B cell (primary cell): ENCODE data around the gene GCNT4. TPM values are rescaled to one million over a fixed set of nuclear protein-coding genes. Genes with fewer than 3 reads are reported as not detected.

Experiments used
- ATAC-seq: fragments of 200-7000 bp; cut with Tn5 transposase; one replicate; pipeline ENCODE4 v1.10.0; 2021; ENCODE audit warnings: low read depth, mild to moderate bottlenecking, moderate number of reproducible peaks, moderate library complexity
- CTCF ChIA-PET: fragments of 350-600 bp; sonication (Branson Sonifier 250); formaldehyde crosslinking; loops from one replicate; lab custom pipeline; 2021; ENCODE audit warnings: antibody characterized with exemption, inconsistent platforms; lab: Charles Lee
- POLR2A ChIA-PET: fragments of 350-600 bp; sonication (Branson Sonifier 250); formaldehyde crosslinking; loops from one replicate; lab custom pipeline; 2021; ENCODE audit warnings: antibody characterized with exemption; lab: Charles Lee
- DNase-seq: peaks from one replicate; pipeline ENCODE4 v3.0.0; 2013
- H2AFZ ChIP-seq: 2 replicates; pipeline ENCODE4 v1.6.1; 2012; ENCODE audit warnings: mild to moderate bottlenecking, low read depth, low read length; ENCODE audit not compliant: insufficient read depth, poor library complexity, severe bottlenecking
- H3K27ac ChIP-seq, 2 donors: 1 replicate in 1 of 2; 2 replicates in 1 of 2; pipeline ENCODE4 v1.5.1; 2012 to 2013; ENCODE audit warnings: low read length in 2 of 2, mild to moderate bottlenecking in 2 of 2, moderate library complexity in 1 of 2
- H3K27me3 ChIP-seq, 4 experiments: fragments of 200-600 bp in 1 of 4; sonication (generic) in 1 of 4; replicated peaks in 1 of 4; 1 replicate in 2 of 4; 2 replicates in 2 of 4; pipeline versions ENCODE4 v1.6.1 to v1.7.0; 2013 to 2016; ENCODE audit warnings: low read length in 3 of 4, mild to moderate bottlenecking in 2 of 4, mixed read lengths in 1 of 4, moderate library complexity in 1 of 4; ENCODE audit not compliant: insufficient read depth in 4 of 4, control insufficient read depth in 3 of 4; ENCODE audit errors: control extremely low read depth in 1 of 4
- H3K36me3 ChIP-seq, 2 experiments: replicated peaks in 1 of 2; 1 replicate in 1 of 2; 2 replicates in 1 of 2; pipeline versions ENCODE4 v1.6.1 to v1.7.1; 2013; ENCODE audit warnings: low read length in 1 of 2; ENCODE audit not compliant: insufficient read depth in 2 of 2, control insufficient read depth in 1 of 2; ENCODE audit errors: control extremely low read depth in 1 of 2, extremely low read depth in 1 of 2
- H3K4me1 ChIP-seq, 2 donors: fragments of 200-600 bp in 1 of 2; sonication (generic) in 1 of 2; 1 replicate in 1 of 2; 2 replicates in 1 of 2; pipeline versions ENCODE4 v1.5.1 to v1.6.1; 2013 to 2017; ENCODE audit warnings: low read length in 2 of 2; ENCODE audit not compliant: control insufficient read depth in 2 of 2, insufficient read depth in 2 of 2
- H3K4me2 ChIP-seq: replicated peaks from 2 replicates; pipeline ENCODE3; 2012; ENCODE audit warnings: mild to moderate bottlenecking, low read depth, low read length; ENCODE audit not compliant: poor library complexity, severe bottlenecking
- H3K4me3 ChIP-seq, 5 experiments: fragments of 200-600 bp in 1 of 5; sonication (generic) in 1 of 5; 1 replicate in 3 of 5; 2 replicates in 2 of 5; pipeline versions ENCODE4 v1.5.1 to v1.7.0; 2011 to 2016; ENCODE audit warnings: low read length in 4 of 5, mild to moderate bottlenecking in 4 of 5, low read depth in 2 of 5, control low read depth in 1 of 5, moderate library complexity in 1 of 5; ENCODE audit not compliant: insufficient read depth in 1 of 5; ENCODE audit errors: control extremely low read depth in 1 of 5, extremely low read depth in 1 of 5
- H3K79me2 ChIP-seq: fragments of 200-600 bp; sonication (generic); one replicate; pipeline ENCODE4 v1.6.0; 2016; ENCODE audit warnings: low read length; ENCODE audit not compliant: control insufficient read depth, insufficient read depth
- H3K9ac ChIP-seq: fragments of 200-600 bp; sonication (generic); 2 replicates; pipeline ENCODE4 v1.6.1; 2017; ENCODE audit warnings: mild to moderate bottlenecking, low read length, moderate library complexity
- H3K9me3 ChIP-seq, 3 donors: one replicate each; pipeline versions ENCODE4 v1.6.1 to v1.7.1; 2013; ENCODE audit warnings: low read length in 2 of 3; ENCODE audit not compliant: control insufficient read depth in 2 of 3, insufficient read depth in 1 of 3; ENCODE audit errors: control extremely low read depth in 1 of 3
- H4K20me1 ChIP-seq: 2 replicates; pipeline ENCODE4 v1.6.0; 2012; ENCODE audit warnings: mild to moderate bottlenecking, low read length; ENCODE audit not compliant: insufficient read depth, control insufficient read depth, poor library complexity, severe bottlenecking
- H3K27ac Mint-ChIP-seq: one replicate; pipeline ENCODE4 v1.8.0; 2021; ENCODE audit warnings: mixed read lengths
- H3K27me3 Mint-ChIP-seq: one replicate; pipeline ENCODE4 v1.8.0; 2021; ENCODE audit warnings: mixed read lengths
- H3K4me1 Mint-ChIP-seq: one replicate; pipeline ENCODE4 v1.8.0; 2021; ENCODE audit warnings: mixed read lengths
- H3K4me3 Mint-ChIP-seq: one replicate; pipeline ENCODE4 v1.8.0; 2021; ENCODE audit warnings: mixed read lengths
- H3K9me3 Mint-ChIP-seq: one replicate; pipeline ENCODE4 v1.8.0; 2022; ENCODE audit warnings: mixed read lengths; ENCODE audit not compliant: insufficient read depth
- CTCF ChIP-seq: fragments of 200-600 bp; IDR thresholded peaks from one replicate; pipeline ENCODE4 v1.8.0; 2022; ENCODE audit warnings: antibody characterized with exemption, mild to moderate bottlenecking
- EZH2 ChIP-seq: IDR thresholded peaks from 2 replicates; pipeline ENCODE4 v1.6.1; 2012; ENCODE audit warnings: borderline replicate concordance, low read depth, mild to moderate bottlenecking, moderate library complexity, low read length; ENCODE audit not compliant: insufficient read depth, poor library complexity, severe bottlenecking
- WGBS: methylation state at CpG from one replicate; pipeline ENCODE4 v1.1.5; 2013; ENCODE audit warnings: missing lambda C conversion rate; ENCODE audit not compliant: insufficient coverage; 5-methylcytosine and 5-hydroxymethylcytosine counted together
- intact Hi-C: fragments of 100-400 bp; cut with micrococcal nuclease; formaldehyde crosslinking; loops from one replicate; pipeline ENCODE4 v1.10.0; 2022
- polyA plus RNA-seq: library from polyadenylated mRNA; depleted of rRNA; stranded (reverse); fragments of >200 nt; gene quantifications from 2 replicates; pipeline ENCODE4 v1.2.3, GENCODE V29; 2012
- total RNA-seq, 2 donors: library from RNA; stranded (reverse); fragments of 120-200 nt in 1 of 2; gene quantifications; 1 replicate in 1 of 2; 2 replicates in 1 of 2; pipeline versions ENCODE4 v1.2.3 to v1.2.4, GENCODE V29; 2013 to 2022

Gene GCNT4
- total and polyA plus RNA-seq, 2 donors (not counting 1 experiment from before 2014, with no cell fraction given), result 0.01 TPM; not detected in 1

GRCh38 chr5:75021219-75021618 lies 31.1 kb downstream of the GCNT4 start:
- H2AFZ ChIP-seq, result no peak overlapping the region
- 69% methylated on average over 2 of the region's 3 CpGs for WGBS
- POLR2A ChIA-PET, result no interaction called here

GRCh38 chr5:75020016-75020656 lies 32.2 kb downstream of the GCNT4 start:
- intact Hi-C loops, result no loop called here
- Histone ChIP-seq H3K4me2 (no peak overlapping the region), H4K20me1 (no peaks in the 10 kb centered on the region), H3K9me3 (no peaks in the 10 kb centered on the region), H3K79me2 (no peaks in the 10 kb centered on the region), H3K4me3 (no peak overlapping the region), H3K9ac (no peak overlapping the region), H2AFZ (no peak overlapping the region), H3K27me3 (no peaks in the 10 kb centered on the region), H3K27ac (no peak overlapping the region), H3K4me1 (no peaks in the 10 kb centered on the region), H3K36me3 (no peaks in the 10 kb centered on the region)
- Mint-ChIP-seq H3K27ac (no peak overlapping the region), H3K27me3 (peaks cover 18% of the 10 kb centered on the region), H3K4me1 (no peaks in the 10 kb centered on the region), H3K9me3 (no peaks in the 10 kb centered on the region), H3K4me3 (no peak overlapping the region)
- DNase-seq, result no peak
- WGBS, result 83% methylated on average over 9 of the region's 10 CpGs
- no peak for TF ChIP-seq EZH2
- no peak for TF ChIP-seq CTCF
- ATAC-seq, result no peak
- ChIA-PET POLR2A (no interaction called here), CTCF (no interaction called here)

More at GRCh38 chr5:75021219-75021618, 31.1 kb downstream of the GCNT4 start:
- H3K9ac ChIP-seq, result no peak overlapping the region
- no peaks in the 10 kb centered on the region for H3K79me2 ChIP-seq
- intact Hi-C loops, result no loop called here
- H4K20me1 ChIP-seq, result no peaks in the 10 kb centered on the region
- no peaks in the 10 kb centered on the region for H3K36me3 ChIP-seq
- H3K4me3 ChIP-seq, result no peak overlapping the region
- TF ChIP-seq EZH2, result no peak
- no peak for TF ChIP-seq CTCF
- no peak overlapping the region for H3K4me3 Mint-ChIP-seq
- DNase-seq (no peak), ATAC-seq (no peak)
- no peaks in the 10 kb centered on the region for H3K9me3 ChIP-seq
- CTCF ChIA-PET, result no interaction called here
- H3K9me3 Mint-ChIP-seq, result no peaks in the 10 kb centered on the region
- peaks cover 20% of the 10 kb centered on the region for H3K27me3 Mint-ChIP-seq
- H3K27ac Mint-ChIP-seq, result no peak overlapping the region
- H3K27me3 ChIP-seq, result no peaks in the 10 kb centered on the region
- H3K4me1 Mint-ChIP-seq, result no peaks in the 10 kb centered on the region
- no peak overlapping the region for H3K4me2 ChIP-seq
- H3K27ac ChIP-seq, result no peak overlapping the region
- no peaks in the 10 kb centered on the region for H3K4me1 ChIP-seq
